Thymus (tissue), 11 donors: ENCODE measurements around the gene GATA2. TPM values are rescaled to one million over a fixed set of nuclear protein-coding genes. Genes with fewer than 3 reads are reported as not detected.
A peak's percentile ranks its signal among the peaks of the same experiment; 100 is the strongest.

ENCODE experiments used
- DNase-seq, 9 donors: peaks; one replicate each; pipeline ENCODE4 v3.0.0-alpha.2; 2013; ENCODE audit warnings: low spot score in 9 of 9, low read depth in 6 of 9, missing footprints in 1 of 9
- H3K27ac ChIP-seq, 2 donors: one replicate each; pipeline ENCODE4 v1.5.1; 2013; ENCODE audit warnings: control low read depth in 1 of 2, low read depth in 1 of 2, low read length in 1 of 2, mild to moderate bottlenecking in 1 of 2, moderate library complexity in 1 of 2
- H3K27me3 ChIP-seq, 2 donors: one replicate each; pipeline ENCODE4 v1.5.1; 2013; ENCODE audit warnings: low read length in 1 of 2; ENCODE audit not compliant: control insufficient read depth in 2 of 2, insufficient read depth in 1 of 2
- H3K36me3 ChIP-seq, 2 donors: one replicate each; pipeline ENCODE4 v1.5.1; 2013; ENCODE audit warnings: low read length in 1 of 2, mild to moderate bottlenecking in 1 of 2, moderate library complexity in 1 of 2; ENCODE audit not compliant: control insufficient read depth in 2 of 2, insufficient read depth in 2 of 2
- H3K4me1 ChIP-seq, 2 donors: one replicate each; pipeline ENCODE4 v1.5.1; 2013; ENCODE audit warnings: low read length in 2 of 2; ENCODE audit not compliant: control insufficient read depth in 2 of 2, insufficient read depth in 2 of 2
- H3K4me3 ChIP-seq, 2 donors: one replicate each; pipeline ENCODE4 v1.5.1; 2013; ENCODE audit warnings: low read length in 2 of 2, control low read depth in 1 of 2, mild to moderate bottlenecking in 1 of 2
- H3K9me3 ChIP-seq, 2 donors: one replicate each; pipeline ENCODE4 v1.5.1; 2013; ENCODE audit warnings: low read length in 1 of 2, mild to moderate bottlenecking in 1 of 2; ENCODE audit not compliant: control insufficient read depth in 2 of 2, insufficient read depth in 1 of 2
- WGBS: extraction: QIAGEN DNeasy Blood & Tissue Kit; methylation state at CpG from one replicate; pipeline ENCODE4 v1.1.7; 2013; 5-methylcytosine and 5-hydroxymethylcytosine counted together
- polyA plus RNA-seq: library from polyadenylated mRNA; stranded (reverse); fragments of 200-250 nt; gene quantifications from one replicate; pipeline ENCODE4 v1.2.3, GENCODE V29; 2013
- total RNA-seq: library from RNA; stranded (reverse); fragments of 120-200 nt; gene quantifications from one replicate; pipeline ENCODE4 v1.2.4, GENCODE V29; 2013
- donor health status: healthy.

GATA2 gene
- total and polyA plus RNA-seq, 2 donors, result 0.57 to 5.1 TPM

GRCh38 chr3:128503751-128504532 is 10.9 kb upstream of the GATA2 start:
- H3K27me3 ChIP-seq, result peaks cover 4 to 32% of the 10 kb centered on the region in 2 donors
- no peaks in the 10 kb centered on the region for H3K9me3 ChIP-seq
- H3K4me1 ChIP-seq, result no peaks in the 10 kb centered on the region
- 96% methylated on average over 10 of the region's 10 CpGs for WGBS
- H3K36me3 ChIP-seq, result no peaks in the 10 kb centered on the region
- H3K27ac ChIP-seq, result no peak overlapping the region
- no peak overlapping the region for H3K4me3 ChIP-seq
- DNase-seq, result no peak

GRCh38 chr3:128503164-128503651 is 10.2 kb upstream of the GATA2 start:
- 96% methylated on average over 12 of the region's 12 CpGs for WGBS
- Histone ChIP-seq H3K27ac (no peak overlapping the region), H3K36me3 (no peaks in the 10 kb centered on the region), H3K4me1 (no peaks in the 10 kb centered on the region), H3K4me3 (no peak overlapping the region), H3K27me3 (peaks cover 9 to 35% of the 10 kb centered on the region in 2 donors), H3K9me3 (no peaks in the 10 kb centered on the region)
- no peak for DNase-seq

GRCh38 chr3:128502712-128503111 is 9.7 kb upstream of the GATA2 start:
- WGBS, result 95% methylated on average over 5 of the region's 5 CpGs
- H3K27me3 ChIP-seq, result peaks cover 11 to 39% of the 10 kb centered on the region in 2 donors
- DNase-seq, result no peak
- H3K36me3 ChIP-seq, result no peaks in the 10 kb centered on the region
- H3K27ac ChIP-seq, result no peak overlapping the region
- H3K9me3 ChIP-seq, result no peaks in the 10 kb centered on the region
- H3K4me1 ChIP-seq, result no peaks in the 10 kb centered on the region
- no peak overlapping the region for H3K4me3 ChIP-seq

- Histone ChIP-seq H3K36me3 (no peaks in the 10 kb centered on the region), H3K4me3 (no peak overlapping the region), H3K9me3 (peaks cover 3 to 8% of the 10 kb centered on the region in 2 donors), H3K27me3 (peaks cover 23 to 47% of the 10 kb centered on the region in 2 donors), H3K27ac (no peak overlapping the region), H3K4me1 (peaks cover 0 to 11% of the 10 kb centered on the region in 2 donors)
- no peak for DNase-seq
- WGBS, result 93% methylated on average over 3 of the region's 3 CpGs
Measured at GRCh38 chr3:128501431-128501830, 8.4 kb upstream of the GATA2 start.

- DNase-seq, result no peak
- H3K4me3 ChIP-seq, result no peak overlapping the region
- H3K27me3 ChIP-seq, result peaks cover 27 to 56% of the 10 kb centered on the region in 2 donors
- no peaks in the 10 kb centered on the region for H3K36me3 ChIP-seq
- peaks cover 0 to 11% of the 10 kb centered on the region in 2 donors for H3K4me1 ChIP-seq
- WGBS, result 96% methylated on average over 4 of the region's 4 CpGs
- H3K9me3 ChIP-seq, result peaks cover 3 to 8% of the 10 kb centered on the region in 2 donors
- no peak overlapping the region for H3K27ac ChIP-seq
Measured at GRCh38 chr3:128500556-128500955, 7.6 kb upstream of the GATA2 start.

- peaks cover 3 to 8% of the 10 kb centered on the region in 2 donors for H3K9me3 ChIP-seq
- H3K27ac ChIP-seq, result no peak overlapping the region
- no peak for DNase-seq
- no peaks in the 10 kb centered on the region for H3K36me3 ChIP-seq
- H3K27me3 ChIP-seq, result peaks cover 32 to 63% of the 10 kb centered on the region in 2 donors
- WGBS, result 99% methylated on average over 4 of the region's 4 CpGs
- H3K4me3 ChIP-seq, result no peak overlapping the region
- peaks cover 0 to 11% of the 10 kb centered on the region in 2 donors for H3K4me1 ChIP-seq
Measured at GRCh38 chr3:128499724-128500275, 6.8 kb upstream of the GATA2 start.

- Histone ChIP-seq H3K9me3 (peaks cover 3 to 8% of the 10 kb centered on the region in 2 donors), H3K4me1 (peaks cover 0 to 11% of the 10 kb centered on the region in 2 donors), H3K36me3 (no peaks in the 10 kb centered on the region), H3K27me3 (peaks cover 40 to 71% of the 10 kb centered on the region in 2 donors), H3K27ac (no peak overlapping the region), H3K4me3 (no peak overlapping the region)
- 94% methylated on average over 15 of the region's 15 CpGs for WGBS
- no peak for DNase-seq
Measured at GRCh38 chr3:128498901-128499530, 6.0 kb upstream of the GATA2 start.

GRCh38 chr3:128498127-128498626 is 5.2 kb upstream of the GATA2 start:
- peak overlapping the region in 1 of 2 donors; percentile 71 for H3K4me3 ChIP-seq
- peaks cover 48 to 80% of the 10 kb centered on the region in 2 donors for H3K27me3 ChIP-seq
- H3K9me3 ChIP-seq, result peaks cover 3 to 8% of the 10 kb centered on the region in 2 donors
- 38% methylated on average over 5 of the region's 5 CpGs for WGBS
- H3K27ac ChIP-seq, result no peak overlapping the region
- peaks cover 0 to 11% of the 10 kb centered on the region in 2 donors for H3K4me1 ChIP-seq
- no peak for DNase-seq
- no peaks in the 10 kb centered on the region for H3K36me3 ChIP-seq
